ENCODE results near the gene SCARB1.
A peak's percentile ranks its signal among the peaks of the same experiment; 100 is the strongest.

Gene SCARB1

GRCh38 chr12:124743479-124744272, 120.0 kb downstream of the SCARB1 start:
- DNase-seq (ENCODE audit: low read depth) = no peak
- no peak for TF ChIP-seq CTCF (IDR thresholded peaks at IDR 0.05; ENCODE audit: low read length, missing control alignments)
- H3K4me3 ChIP-seq (replicated peaks; ENCODE audit: low read depth, low read length) = no peak overlapping the region

- no peak for TF ChIP-seq CTCF (IDR thresholded peaks at IDR 0.05; ENCODE audit: low read length, missing control alignments)
- DNase-seq (ENCODE audit: low read depth) = no peak
These were observed 121.0 kb downstream of the SCARB1 start for GRCh38 chr12:124742678-124743077.

GRCh38 chr12:124742111-124742510, 121.6 kb downstream of the SCARB1 start:
- no peak for DNase-seq (ENCODE audit: low read depth)
- no peak for TF ChIP-seq CTCF (IDR thresholded peaks at IDR 0.05; ENCODE audit: low read length, missing control alignments)
- H3K4me3 ChIP-seq (replicated peaks; ENCODE audit: low read depth, low read length) = no peak overlapping the region

More at GRCh38 chr12:124742678-124743077, 121.0 kb downstream of the SCARB1 start:
- H3K4me3 ChIP-seq (replicated peaks; ENCODE audit: low read depth, low read length) = no peak overlapping the region

GRCh38 chr12:124741211-124741610, 122.5 kb downstream of the SCARB1 start:
- H3K4me3 ChIP-seq (replicated peaks; ENCODE audit: low read depth, low read length) = no peak overlapping the region
- no peak for DNase-seq (ENCODE audit: low read depth)
- no peak for TF ChIP-seq CTCF (IDR thresholded peaks at IDR 0.05; ENCODE audit: low read length, missing control alignments)

- peak; percentile 60 for DNase-seq (ENCODE audit: low read depth)
- no peak overlapping the region for H3K4me3 ChIP-seq (replicated peaks; ENCODE audit: low read depth, low read length)
- TF ChIP-seq CTCF (IDR thresholded peaks at IDR 0.05; ENCODE audit: low read length, missing control alignments) = no peak
These were observed 123.0 kb downstream of the SCARB1 start for GRCh38 chr12:124740691-124741137.

GRCh38 chr12:124739953-124740561, 123.6 kb downstream of the SCARB1 start:
- no peak overlapping the region for H3K4me3 ChIP-seq (replicated peaks; ENCODE audit: low read depth, low read length)
- TF ChIP-seq CTCF (IDR thresholded peaks at IDR 0.05; ENCODE audit: low read length, missing control alignments) = no peak
- DNase-seq (ENCODE audit: low read depth) = no peak
